Iris pigment epithelial cell (primary cell): ENCODE data around the gene OPHN1.

Source experiments
- DNase-seq: peaks from one replicate; pipeline ENCODE4 v3.0.0-alpha.2; 2011; ENCODE audit warnings: low read depth

OPHN1 gene

DNA sequence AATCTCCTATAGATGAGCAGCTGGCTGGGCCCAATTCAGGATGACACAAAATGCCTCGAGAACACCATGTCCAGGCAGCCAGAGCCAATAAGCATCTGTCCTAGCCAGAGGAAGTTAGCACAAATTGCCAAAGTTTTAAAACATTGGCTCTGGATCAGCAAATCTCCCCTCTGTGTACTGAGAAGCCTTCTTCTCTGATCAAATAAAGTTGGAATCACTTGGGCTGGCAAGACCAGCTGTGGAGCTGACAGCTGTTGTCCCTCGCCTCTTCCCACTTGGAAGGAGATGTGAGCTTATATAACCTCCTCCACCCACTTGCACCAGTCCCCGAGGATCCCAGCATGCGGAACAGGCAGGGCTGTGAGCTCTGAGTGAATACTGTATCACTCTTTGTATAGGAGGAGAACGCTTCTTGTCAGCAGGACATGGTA, 183.9 kb downstream of the OPHN1 start:
- no peak for DNase-seq

DNA sequence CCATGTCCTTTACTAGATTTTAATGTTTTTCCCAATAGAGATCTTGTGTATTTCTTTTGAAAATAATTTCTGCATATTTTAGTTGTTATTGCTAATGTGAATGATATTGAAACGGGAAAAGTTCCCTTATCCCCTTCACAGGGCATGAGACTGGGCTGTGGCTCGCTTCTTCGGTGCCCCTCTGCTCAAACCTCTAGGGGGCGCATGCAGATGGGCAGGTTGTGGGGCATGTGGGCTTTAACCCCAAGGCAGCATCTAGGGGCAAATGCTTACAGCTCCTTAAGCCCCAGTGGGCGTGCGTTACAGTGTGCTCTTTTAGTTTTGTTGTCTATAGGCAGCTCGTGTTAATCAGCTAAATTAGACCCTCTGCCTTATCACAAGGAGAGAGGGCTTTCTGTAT, 194.7 kb downstream of the OPHN1 start:
- DNase-seq = no peak

DNA sequence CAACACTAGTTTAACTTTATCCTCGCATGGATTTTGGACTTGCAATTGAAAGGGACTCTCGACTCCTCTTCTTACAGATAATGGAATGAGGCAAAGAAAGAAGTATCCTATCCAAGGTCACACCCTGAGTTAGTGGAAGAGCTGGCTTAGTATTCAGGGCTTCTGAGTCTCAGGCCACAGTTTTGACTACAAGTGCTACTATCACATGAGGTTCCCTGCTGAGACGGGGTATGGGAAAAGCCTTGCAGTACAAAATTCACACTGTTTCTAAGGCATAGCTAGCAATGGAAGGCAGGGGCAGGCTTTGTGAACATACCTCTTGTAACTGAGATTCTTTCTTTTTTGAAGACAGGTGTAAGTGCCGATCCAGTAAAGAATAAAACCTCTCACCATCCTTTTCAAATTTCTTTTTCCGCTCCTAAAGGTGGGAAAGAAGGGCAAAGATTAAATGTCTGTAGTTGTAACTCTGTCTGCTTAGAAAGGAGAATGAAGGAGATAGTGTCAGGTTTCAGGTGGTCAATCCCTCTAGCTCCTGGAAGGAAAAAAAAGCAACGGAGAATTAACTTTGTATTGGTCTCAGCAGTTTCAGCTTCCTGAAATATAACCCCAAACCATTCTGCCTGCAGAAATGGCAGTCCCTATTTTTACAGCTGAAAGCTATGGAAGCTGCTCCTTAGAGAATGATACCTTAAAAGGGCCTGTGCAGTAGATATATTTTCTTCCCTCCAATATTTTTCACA, 199.0 kb downstream of the OPHN1 start:
- no peak for DNase-seq

DNA sequence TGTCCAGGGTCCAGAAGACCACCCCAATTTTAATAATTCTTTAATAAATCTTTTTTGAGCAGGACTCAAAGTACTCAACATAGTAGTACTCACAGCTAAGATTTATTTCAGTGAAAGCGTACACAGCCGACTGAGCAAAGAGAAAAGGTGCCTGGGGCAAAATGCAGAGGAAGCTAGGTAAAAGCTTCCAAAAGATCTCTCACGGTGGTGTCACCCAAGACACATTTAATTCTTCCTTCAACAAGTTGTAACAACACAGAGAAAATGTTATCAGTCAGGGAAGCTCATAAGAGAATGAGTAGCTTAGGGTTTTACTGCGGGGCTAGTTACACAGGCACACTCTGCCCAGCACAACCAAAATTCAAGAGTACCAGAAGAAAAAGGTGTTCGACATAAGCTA, 201.1 kb downstream of the OPHN1 start:
- no peak for DNase-seq

DNA sequence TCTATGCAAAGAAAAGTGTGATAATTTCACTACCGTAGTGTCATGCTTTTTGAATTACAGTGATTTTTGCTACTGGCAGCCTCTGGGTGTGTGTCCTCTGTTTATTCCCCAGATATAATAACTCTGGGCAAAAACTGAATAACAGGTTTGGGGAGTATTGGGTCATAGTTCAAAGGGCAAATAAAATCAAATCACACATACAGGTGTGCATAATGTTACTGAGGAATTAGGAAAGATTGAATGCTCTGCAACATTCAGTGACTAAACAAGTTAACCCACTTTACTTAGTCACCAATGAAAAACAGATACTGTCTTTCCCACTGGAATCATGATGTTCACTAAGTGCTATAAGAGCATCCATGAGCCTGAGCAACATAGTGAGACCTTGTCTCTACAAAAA, 224.3 kb downstream of the OPHN1 start:
- DNase-seq = no peak

DNA sequence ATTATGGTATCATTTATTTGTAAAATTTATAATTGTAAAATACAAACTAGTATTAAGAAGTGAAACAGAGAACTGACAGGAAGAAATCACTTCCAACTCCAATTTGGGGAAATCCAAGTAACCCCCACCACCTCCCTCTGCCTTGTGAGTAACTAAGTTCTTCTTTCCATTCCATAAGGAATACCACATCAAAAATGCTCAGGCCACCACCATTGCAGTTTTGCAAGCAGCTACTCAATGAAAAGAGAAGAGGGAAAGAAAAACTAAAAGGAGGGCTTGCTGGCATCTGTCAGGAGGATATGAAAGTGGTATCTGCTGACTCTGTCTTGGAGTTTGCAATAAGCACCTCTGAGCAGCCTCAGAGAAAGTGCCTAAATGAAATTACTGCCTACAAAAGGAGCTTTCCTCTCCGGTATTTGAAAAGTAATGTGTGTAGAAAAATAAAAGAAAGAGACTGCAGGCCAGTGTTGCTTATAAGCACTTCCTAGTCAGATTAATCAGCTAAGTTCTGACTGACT, 228.7 kb downstream of the OPHN1 start:
- DNase-seq = no peak

DNA sequence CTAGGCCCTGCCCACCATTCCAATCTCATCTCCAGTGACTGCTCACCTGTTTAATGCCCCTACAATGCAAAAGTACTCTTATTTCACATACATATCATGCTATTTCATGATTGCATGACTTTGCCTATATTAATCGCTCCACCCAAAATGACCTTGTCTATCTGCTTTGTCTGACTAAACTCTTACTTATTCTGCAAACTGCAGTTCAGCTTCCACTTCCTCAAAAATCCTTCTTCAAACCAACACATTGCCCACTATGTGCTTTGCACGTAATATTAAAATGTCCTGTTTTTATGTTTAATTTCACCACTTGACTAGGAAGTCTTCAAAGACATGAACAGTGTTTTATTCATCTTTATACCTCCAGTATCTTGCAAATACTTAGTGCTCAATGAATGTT, 229.6 kb downstream of the OPHN1 start:
- no peak for DNase-seq

DNA sequence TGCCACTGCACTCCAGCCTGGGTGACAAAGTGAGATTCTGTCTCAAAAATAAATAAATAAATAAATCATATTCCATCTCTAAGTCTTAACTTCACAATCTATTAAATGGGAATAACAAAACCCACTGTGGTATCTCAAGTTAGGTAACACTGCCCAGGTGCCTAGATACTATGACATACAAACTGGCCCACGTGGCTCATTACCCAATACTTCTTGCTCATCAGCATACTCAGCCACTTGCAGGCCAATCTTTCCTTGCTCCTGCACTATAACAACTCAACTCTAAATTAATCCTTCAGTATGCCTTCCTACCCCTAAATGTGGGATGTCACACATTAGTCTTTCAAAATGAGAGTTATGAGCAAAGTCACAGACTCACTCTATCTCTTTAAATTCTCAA, 230.1 kb downstream of the OPHN1 start:
- DNase-seq = no peak

DNA sequence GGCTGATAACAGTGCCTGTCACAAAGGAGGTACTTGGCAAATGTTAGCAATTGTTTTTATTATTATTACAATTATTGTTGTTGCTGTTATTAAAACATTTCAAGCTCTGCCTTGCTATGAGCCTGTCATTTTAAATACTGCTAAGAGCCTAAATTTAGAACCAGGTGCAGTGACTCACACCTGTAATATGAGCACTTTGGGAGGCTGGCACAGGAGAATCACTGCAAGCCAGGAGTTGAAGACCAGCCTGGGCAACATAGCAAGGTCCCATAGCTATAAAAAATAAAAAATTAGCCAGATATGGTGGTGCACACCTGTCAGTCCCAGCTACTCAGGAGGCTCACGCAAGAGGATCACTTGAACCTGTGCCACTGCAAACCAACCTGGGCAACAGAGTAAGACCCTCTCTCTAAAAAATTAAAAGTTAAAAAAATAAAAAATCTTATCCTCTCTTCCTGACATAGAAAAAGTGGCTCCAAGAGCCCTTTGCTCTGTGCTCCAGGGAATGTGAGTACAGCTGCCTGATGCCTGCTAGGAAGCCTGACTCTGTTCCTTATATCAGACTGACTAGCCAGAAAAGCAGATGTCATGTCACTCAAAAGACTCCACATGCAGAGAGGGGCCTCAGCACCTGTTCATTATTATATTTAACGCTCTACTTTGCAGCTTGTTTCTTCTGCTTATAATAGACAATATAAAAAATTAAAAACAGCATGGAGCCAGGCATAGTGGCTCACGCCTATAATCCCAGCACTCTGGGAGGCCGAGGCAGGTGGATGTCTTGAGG, 234.0 kb downstream of the OPHN1 start:
- DNase-seq = no peak

DNA sequence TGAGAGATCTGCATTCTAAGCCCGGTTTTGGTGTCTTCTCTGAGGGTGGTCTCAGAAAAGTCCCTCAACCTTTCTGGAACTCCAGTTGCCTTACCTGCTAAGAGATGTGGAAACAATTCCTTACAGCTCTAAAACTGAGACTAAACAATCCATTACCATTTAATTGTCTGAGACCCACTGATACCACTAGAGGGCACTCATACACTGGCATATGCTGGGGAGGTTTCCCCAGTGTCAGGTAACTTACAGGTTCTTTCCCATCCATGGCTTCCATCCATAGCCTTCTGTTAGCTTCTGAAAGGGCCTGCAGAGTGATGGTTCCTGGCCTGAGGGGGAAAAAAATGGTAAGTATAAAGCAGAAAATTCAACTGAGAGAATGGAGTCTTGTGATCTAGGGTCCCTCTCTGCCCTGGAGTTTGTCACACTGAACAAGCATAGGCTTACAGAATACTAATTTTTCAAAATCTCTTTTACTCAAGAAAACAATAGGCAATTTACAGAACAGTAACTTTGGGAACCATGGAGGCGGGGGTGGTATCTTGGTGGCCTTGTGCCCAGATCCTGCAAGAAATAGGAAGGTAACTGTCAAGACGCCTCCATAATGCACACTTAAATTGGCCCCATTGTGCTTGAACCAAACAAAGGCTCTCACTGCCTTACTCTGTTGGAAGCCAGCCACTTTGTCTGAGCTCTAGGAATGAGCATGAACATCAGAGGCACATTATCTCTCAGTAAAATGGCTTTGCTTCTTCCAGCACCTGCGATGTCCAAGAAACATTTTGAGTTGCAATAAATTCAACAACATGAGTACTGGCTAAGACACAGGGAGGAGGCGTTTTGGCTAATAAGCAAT, 236.1 kb downstream of the OPHN1 start:
- DNase-seq = peak; percentile 51

DNA sequence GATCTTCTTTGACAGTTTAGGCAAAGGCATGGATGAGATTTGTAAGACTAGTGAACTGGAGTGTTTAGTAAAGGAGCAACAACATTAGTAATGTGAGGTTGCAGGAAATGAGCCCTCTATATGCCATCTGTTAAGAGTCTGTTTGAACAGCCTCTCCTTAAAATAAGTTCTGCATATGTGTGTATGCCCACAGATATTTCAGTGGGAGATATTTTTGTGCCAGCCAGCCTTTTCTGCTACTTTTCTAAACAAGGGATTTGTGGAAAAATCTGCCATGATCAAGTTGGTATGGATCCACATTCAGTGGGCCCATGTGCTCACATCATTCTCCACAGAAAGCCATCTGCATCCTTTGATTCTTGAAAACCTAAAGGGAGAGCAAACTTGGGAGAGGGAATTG, 237.7 kb downstream of the OPHN1 start:
- DNase-seq = no peak

DNA sequence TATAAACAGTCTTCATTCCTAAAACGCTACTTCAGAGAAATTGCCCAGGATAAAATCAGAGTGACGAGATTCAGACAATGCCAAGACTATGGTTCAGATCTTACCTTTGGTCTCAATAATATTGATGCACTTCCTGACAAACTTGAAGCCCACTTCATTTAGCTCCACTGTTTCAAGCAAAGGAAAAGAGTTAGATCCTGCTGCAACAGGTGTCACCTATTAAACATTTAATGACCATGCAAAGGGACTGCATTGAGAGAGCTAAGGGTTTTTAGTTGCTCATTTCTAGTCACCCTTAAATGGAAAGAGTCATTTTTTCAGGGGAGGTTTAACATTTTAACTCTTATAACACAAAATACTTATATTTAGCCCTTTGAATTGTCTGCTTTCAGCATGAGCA, 239.5 kb downstream of the OPHN1 start:
- DNase-seq = no peak

DNA sequence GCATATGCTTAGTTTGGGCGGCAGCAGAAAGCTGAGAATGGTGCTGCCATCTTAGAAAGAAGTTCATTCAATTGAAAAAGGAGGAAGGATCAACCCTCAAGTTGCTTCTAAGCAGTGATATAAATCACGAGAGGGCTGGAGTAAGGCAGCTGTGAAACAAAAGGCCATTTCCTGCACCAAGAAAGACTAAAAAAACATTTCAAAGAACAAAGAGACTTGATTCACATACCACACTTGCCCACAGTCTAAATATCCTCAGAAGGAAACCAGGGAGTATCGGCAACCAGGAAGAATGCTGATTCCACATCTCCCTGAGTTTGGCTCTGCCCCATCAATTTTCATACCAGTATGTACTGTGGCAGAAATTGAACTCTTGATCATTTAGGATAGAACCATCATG, 240.1 kb downstream of the OPHN1 start:
- DNase-seq = no peak

DNA sequence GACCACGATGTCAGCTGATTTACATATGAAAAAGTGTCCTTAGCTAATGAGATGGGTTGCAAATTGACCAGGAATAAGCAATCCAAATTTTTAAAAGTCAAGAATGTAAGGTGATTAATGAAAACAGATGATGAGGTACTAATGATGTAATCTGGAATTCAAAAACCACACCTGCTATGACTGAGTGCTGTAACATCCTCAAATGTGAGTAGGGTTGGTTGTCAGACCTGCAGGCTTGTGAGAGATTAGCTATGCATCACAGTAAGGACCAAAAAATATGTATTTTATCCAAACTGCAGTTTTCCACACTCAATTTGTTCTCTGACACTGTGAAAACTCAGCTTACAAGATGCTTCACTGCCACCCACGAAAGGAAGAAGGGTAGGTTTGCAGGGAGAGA, 242.5 kb downstream of the OPHN1 start:
- DNase-seq = no peak

DNA sequence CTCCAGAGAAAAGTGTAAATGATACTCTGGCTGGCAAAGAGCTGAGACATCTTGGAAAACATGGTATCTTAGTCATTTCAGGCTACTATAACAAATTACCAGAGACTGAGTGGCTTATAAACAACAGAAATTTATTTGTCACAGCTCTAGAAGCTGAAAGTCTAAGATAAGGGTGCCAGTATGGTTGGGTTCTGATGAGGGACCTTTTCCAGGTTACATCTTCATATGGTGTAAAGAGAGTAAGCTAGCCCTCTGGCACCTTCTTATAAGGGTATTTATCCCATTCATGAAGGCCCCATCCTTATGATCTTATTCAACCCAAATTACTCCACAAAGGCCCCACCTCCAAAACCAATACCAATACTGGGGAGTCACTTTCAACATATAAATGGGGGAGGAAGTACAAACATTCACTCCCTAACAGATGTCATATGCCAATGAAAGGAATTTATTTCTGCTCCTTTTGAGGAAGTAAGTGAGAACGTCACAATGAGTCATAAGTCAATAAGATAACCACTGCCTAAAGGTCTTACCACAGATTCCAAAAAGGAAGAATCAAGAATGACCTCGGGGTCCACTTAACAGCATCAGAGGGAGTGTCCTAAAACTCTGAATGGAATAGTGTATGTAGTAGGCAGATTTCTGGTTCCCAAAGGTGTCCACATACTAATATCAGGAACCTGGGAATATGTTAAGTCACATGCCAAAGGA, 246.6 kb downstream of the OPHN1 start:
- DNase-seq = peak; percentile 12

DNA sequence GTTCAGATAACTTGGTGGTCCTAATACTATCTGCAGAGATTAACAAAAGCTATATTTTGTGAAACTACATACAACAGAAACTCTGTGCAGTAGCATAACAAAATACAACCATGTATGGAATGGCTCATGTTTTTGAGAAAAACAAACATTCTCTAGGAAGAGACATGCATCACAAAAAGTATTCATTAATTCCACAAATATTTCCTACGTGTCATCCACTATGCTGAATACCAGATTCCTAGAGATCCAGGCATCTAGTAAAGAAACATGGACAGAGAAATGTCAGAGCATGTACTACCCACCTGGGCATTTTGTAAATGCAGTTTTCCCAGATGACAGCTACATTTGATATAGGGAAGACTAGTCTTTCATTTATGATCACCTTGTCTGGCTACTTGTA, 248.1 kb downstream of the OPHN1 start:
- DNase-seq = no peak

DNA sequence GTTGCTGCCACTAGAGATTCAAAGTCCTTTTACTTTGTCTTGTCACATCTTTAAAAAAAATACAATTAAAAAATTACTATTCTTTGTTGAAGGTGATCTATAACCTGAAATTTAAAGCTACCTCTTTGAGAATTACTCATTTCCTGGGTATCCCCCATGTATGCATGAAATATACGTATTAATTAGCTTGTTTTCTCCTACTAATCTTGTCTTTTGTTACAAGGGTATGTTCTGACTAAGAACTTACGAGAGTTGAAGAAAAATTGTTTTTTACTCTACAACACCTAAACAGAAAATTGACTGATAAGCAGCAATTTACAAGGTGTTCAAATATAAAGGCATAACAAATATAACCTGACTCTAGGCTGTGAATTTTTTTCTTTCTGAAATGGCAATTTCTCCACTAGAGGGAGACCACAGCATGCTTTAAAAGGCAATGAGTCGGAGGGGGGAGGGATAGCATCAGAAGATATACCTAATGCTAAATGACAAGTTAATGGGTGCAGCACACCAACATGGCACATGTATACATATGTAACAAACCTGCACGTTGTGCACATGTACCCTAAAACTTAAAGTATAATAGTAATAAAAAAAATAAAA, 249.6 kb downstream of the OPHN1 start:
- peak; percentile 46 for DNase-seq

DNA sequence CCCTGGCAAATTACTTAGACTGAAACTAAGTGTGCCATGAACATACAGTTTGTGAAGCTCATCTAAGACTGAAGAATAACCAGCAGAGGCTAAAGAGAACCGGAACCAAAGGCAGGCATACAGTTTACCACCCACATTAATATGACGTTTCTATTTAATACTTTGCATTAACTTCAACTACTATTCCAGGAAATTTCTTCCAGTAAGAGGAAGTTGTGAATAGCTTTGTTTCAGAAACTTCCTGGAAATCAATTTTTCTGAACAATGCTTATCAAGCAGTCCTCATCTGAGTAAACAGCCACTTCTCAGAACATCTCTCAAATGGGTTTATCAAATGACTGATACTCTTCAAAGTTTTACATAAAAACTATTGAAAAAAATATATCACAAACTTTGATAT, 252.7 kb downstream of the OPHN1 start:
- no peak for DNase-seq

DNA sequence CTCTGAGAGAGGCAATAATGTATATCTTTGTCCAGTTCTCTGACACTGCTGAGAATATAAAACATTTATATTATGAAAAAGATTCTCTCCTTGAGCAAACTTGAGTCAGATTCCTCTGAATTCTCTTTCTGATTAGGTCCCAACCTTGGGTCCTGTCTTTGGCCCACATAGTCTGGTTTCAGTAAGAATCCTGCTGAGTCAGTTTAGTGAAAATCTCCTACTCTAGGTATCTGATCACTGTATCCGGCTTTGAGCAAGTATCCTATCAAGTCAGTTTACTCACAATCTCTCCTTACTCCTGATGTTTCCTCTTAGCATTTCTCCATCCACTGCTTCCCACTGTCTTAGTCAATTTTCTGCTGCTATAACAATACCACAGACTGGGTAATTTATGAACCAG, 253.9 kb downstream of the OPHN1 start:
- no peak for DNase-seq

DNA sequence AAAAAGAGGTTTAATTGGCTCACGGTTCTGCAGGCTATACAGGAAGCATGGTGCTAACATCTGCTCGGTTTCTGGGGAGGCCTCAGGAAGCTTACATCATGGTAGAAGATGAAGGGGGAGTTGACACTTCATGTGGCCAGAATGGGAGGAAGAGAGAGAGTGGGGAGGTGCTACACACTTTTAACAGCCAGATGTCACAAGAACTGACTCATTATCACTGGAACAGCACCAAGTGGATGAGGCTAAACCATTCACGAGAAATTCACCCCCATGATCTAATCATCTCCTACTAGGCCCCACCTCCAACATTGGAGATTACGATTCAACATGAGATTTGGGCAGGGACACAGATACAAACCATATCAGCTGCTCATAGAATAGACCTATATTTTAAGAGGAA, 255.8 kb downstream of the OPHN1 start:
- peak; percentile 53 for DNase-seq

DNA sequence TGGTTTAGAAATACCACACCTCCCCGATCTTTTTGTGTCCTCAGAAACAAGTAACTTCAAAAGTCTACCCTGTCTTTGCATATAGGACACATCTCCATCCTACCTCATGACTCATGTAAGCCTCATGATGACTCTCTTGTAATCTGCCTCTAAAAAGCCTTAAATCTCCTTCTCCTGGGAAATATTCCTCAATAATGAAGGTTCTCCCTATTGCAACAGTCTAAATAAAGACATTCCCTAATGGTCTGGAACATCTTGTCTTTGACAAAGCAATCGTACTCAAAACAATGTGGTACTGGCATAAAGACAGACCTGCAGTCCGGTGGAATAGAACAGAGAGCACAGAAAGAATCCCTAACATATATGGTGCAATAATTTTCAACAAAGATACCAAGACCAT, 257.7 kb downstream of the OPHN1 start:
- peak; percentile 57 for DNase-seq
